Astrocyte of the spinal cord (primary cell): ENCODE measurements around the gene ABHD1.
A peak's percentile ranks its signal among the peaks of the same experiment; 100 is the strongest.

Experiments used
- DNase-seq: peaks from one replicate; pipeline ENCODE4 v3.0.0; 2011; ENCODE audit warnings: low read depth, low spot score
- H3K4me3 ChIP-seq: 2 replicates; pipeline ENCODE4 v1.5.1; 2011; ENCODE audit warnings: low read depth, mild to moderate bottlenecking, low read length, moderate library complexity
- in situ Hi-C: cut with HindIII; loops from 2 replicates; pipeline ENCODE4 v1.10.0; 2017; ENCODE audit warnings: low sequenced_read_pairs
- TF ChIP-seq, protein P1 (sequence below): IDR thresholded peaks from 2 replicates; pipeline ENCODE4 v1.5.1; 2012; ENCODE audit warnings: low read depth, mild to moderate bottlenecking, low read length, inconsistent platforms

Gene ABHD1

DNA sequence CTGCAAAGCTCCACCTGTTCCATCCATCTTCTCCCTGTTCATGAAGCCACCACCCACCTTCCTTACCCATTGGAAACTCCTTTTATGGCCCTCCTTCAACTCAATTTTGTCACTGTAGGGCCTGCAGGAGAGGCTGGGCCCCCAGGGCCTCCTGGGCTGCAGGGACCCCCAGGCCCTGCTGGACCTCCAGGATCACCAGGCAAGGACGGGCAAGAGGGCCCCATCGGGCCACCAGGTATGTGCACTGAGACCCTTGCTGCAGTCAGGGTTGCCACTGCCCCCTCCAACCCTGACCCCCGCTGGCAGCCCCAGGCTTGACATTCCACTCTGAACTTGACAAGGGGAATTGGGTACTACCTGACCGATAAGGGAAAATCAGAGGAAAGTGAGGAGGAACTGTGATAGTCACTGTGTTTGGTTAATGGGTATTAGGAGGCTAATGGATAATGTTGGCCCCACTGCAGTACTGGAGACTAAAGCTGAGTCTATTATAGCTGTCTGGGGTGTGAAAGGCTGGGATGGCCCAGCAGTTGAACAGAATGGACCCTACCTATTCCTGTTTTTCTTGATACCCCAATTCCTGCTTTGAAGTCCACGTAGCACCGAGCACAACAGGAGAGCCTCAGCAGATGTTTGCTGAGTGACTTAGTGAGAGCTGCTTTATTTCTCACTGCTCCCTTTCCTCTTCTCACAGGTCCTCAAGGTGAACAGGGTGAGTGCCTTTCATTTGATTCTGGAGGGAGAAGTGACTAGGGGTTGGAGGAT lies 39.1 kb upstream of the ABHD1 start:
- in situ Hi-C loops = no loop called here
- no peak for DNase-seq
- no peak overlapping the region for H3K4me3 ChIP-seq
- TF ChIP-seq, protein P1, sequence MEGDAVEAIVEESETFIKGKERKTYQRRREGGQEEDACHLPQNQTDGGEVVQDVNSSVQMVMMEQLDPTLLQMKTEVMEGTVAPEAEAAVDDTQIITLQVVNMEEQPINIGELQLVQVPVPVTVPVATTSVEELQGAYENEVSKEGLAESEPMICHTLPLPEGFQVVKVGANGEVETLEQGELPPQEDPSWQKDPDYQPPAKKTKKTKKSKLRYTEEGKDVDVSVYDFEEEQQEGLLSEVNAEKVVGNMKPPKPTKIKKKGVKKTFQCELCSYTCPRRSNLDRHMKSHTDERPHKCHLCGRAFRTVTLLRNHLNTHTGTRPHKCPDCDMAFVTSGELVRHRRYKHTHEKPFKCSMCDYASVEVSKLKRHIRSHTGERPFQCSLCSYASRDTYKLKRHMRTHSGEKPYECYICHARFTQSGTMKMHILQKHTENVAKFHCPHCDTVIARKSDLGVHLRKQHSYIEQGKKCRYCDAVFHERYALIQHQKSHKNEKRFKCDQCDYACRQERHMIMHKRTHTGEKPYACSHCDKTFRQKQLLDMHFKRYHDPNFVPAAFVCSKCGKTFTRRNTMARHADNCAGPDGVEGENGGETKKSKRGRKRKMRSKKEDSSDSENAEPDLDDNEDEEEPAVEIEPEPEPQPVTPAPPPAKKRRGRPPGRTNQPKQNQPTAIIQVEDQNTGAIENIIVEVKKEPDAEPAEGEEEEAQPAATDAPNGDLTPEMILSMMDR = no peak

DNA sequence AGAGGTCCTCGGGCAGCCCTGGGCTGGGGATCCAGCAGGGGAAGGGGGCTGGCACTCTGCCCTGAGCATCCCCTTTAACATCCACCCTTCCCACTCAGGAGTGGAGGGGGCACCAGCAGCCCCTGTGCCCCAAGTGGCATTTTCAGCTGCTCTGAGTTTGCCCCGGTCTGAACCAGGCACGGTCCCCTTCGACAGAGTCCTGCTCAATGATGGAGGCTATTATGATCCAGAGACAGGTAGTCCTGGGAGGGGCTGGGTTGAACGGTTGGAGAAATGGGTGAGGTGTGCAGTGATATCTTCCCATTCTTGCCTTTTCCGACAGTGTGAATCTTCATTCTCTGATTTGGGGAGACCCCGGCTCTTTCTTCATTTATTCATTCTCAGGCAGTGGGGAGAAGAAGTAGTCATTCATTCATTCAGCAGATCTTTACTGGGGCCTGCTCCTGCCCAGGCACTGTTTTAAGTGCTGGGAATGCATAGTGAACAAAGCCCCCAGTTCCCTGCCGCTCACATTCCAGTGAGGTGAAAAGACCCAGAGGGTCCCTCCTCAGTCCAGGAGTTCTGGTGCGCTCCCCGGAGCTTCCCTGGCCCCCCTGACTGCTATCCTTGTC lies 38.4 kb upstream of the ABHD1 start:
- in situ Hi-C loops = no loop called here
- no peak for DNase-seq
- TF ChIP-seq, protein P1 = no peak
- H3K4me3 ChIP-seq = peak overlapping the region; percentile 51

DNA sequence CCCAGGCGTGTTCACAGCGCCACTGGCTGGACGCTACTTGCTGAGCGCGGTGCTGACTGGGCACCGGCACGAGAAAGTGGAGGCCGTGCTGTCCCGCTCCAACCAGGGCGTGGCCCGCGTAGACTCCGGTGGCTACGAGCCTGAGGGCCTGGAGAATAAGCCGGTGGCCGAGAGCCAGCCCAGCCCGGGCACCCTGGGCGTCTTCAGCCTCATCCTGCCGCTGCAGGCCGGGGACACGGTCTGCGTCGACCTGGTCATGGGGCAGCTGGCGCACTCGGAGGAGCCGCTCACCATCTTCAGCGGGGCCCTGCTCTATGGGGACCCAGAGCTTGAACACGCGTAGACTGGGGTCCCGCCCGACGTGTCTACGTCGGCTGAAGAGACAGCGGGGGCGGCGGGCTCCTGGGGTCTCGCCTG lies 37.9 kb upstream of the ABHD1 start:
- H3K4me3 ChIP-seq = peak overlapping the region; percentile 51
- peak; percentile 70 for DNase-seq
- in situ Hi-C loops = no loop called here
- TF ChIP-seq, protein P1 = peak; percentile 56

DNA sequence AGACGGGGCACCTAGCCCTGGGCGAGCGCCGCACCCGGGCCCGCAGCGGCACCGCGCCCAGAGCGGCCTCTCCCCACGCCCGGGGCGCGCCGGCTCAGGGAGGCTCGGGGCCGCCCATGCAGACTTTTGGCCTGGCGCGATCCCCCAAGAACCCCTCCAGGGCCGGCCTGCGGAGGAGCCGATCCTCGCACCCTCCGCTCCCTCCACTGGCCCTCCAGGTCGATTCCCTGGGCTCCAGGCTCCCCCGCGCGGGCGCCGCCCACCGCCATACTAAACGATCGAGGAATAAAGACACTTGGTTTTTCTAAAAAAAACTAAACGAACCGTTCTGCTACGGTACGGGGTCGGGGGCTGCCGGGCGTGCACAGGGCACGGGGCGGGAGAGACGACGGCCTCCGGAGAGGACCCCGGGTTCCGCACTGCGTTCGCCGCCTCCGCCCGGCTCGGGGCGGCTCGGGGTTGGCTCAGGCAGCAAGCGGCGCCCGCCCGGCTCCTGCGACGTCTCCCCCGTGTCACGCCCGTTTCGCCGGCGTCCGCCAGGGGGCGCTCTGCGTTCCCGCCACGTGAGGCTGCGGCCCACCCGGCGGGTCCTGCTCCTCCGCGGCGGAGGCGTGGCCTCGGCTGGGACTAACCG lies 37.4 kb upstream of the ABHD1 start:
- in situ Hi-C loops = no loop called here
- peak overlapping the region; percentile 51 for H3K4me3 ChIP-seq
- peak; percentile 91 for DNase-seq
- TF ChIP-seq, protein P1 = peak; percentile 68

- in situ Hi-C loops = no loop called here
- peak within 1 kb of the TSS; percentile 51 for H3K4me3 ChIP-seq
- TF ChIP-seq, protein P1 = no peak
- peak; percentile 27 for DNase-seq
Observed at GRCh38 chr2:27086724-27087593, 36.7 kb upstream of the ABHD1 start, which contains the start of gene KHK. TSS of gene KHK (plus strand) at chr2:27086772. CDS start at chr2:27087260, 488 bp downstream.
